Stimulated activated CD4-positive, alpha-beta T cell treated with anti-CD3 and anti-CD28 coated beads, Interleukin-12 subunit alpha, Interleukin-12 subunit beta, amount 100 ng/mL, for 24 hours (primary cell): Measurements from ENCODE around the gene LYZ.

Experiments used
- DNase-seq, 2 experiments: peaks; one replicate each; pipeline ENCODE4 v3.0.0-alpha.2; 2020; ENCODE audit warnings: low read depth in 2 of 2

LYZ gene

DNA sequence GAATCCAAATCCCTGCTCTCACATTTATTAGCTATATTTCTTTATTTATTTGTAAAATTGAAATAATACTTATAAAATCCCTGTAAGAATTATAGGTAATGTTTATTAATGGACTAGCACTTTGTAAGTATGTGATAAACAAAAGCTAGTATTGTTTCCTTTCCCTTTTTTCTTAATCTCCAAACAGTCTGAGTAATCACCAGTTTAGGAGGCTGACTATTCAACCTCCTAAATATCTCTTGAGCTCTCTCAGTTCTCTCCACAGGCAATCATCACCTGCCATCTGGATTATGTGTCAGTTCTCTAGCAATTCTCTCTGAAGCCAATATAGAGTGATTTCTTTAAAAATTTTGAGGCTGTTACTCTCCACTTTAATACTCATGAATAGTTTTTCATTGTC is 9.2 kb upstream of the LYZ start:
- no peak for DNase-seq

DNA sequence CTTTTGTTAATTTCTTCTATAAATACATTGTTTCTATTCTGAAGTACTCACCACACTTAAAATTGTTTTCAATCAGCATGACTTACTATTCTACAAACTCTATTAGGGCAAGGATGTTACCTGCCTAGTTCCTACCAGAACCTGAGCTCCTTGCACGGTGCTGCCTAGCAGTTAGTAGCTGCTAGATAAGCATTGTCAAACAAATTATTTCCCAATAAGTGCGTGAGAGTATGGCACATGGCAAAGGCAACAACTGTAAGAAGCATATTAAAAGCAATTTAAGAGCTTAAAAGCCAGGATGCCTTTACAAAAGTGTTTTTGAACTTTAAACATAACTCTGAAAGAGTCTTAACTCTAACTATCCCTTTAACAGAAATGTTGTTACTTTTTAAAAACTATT is 8.2 kb upstream of the LYZ start:
- DNase-seq = no peak

DNA sequence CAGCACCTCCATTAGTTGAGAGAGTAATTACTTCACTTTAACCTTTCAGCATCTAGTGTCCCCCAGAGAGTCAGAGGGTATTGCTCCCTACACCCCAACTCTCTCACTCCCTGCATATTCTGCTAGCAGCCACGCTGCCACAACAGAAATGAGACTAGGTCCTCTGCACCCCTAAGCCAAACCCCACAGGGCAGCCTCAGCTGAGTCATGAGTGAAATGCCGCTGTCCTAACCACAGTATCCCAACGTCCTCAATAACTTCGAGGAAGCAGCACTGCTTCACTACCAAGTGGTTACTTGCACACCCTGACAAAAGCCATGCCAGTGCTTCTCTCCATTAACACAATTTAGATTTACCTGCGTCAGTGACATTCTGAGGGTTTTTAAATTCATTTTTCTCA is 6.9 kb upstream of the LYZ start:
- DNase-seq = no peak

DNA sequence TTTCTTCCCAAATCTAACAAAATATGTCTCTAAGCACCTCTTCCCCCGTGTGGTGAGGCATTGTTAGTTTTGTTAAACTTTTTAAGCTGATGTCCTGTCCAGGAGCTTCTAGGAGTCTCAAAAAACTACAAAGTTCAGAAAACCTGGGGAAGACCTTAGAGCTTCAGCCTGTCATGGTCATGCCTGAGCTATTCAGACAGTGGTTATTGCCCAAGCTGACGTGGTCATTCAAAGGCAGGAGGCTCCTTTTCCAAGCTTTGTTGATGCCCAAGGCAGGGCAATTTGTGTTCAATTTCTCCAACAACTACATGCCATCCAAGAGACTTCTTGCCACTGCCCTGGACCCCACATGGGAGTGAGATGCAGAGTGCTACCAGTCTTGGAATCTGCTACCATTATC is 5.8 kb upstream of the LYZ start:
- DNase-seq = no peak

DNA sequence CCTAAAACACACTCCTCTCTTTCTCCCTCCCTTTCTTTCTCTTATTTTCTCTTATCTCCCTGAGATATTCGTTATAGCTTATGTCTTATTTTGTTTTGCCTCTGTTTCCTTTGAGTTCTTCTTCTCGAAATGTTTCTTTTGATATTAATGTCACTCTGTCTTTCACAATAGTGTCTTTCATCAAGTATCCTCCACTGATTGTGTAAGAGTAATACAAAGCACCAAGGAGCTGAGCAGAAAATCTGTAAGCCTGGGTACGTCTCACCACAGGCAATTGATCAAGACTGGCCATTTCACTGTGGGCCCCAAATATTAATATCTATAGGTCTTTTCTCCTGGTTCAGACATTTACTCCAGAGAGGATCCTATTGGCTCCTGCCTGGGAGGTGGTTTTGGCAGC is 4.8 kb upstream of the LYZ start:
- no peak for DNase-seq

DNA sequence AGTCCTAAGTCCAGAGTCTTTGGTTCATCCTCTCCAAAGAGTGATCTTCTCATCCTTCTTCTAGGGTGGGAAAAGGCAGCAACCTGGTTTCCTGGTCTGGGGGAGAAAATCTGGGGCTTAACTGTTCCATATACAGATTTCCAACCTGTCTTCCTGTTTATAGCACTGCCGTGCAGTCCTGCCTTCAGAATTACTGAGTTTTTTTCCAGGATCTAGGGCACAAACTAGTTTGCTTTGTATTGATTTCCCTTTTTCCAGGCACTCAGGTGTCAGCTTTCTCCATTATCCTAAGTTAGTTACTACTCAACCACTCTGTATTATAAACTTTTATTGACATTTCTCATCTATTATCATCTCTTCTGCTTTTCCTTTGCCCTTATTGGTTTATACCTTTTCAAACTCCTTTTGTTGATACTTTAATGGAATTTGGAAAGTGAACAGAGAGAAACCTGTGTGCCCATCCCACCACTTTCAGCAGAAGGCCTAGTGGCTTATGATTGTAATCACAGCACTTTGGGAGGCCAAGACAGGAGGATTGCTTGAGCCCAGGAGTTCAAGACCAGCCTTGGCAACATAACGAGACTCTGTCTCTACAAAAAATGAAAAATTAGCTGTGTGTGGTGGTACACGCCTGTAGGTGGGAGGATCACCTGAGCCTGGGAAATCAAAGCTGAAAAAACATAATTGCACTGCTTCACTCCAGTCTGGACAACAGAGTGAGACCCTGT is 4.1 kb upstream of the LYZ start:
- DNase-seq = no peak

DNA sequence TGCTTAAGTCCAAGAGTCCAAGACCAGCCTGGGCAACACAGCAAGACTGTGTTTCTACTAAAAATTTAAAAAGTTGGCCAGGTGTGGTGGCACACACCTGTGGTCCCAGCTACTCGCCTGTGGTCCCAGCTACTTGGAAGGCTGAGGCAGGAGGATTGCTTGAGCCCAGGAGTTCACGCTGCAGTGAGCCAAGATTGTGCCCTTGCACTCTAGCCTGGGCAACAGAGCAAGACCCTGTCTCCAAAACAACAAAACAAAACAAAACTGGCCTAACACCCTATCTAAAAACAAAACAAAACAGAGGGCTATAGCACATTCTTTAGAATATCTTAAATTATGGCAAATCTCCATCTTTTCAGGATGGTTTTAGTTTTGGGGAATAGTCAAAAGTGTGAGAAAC is 3.1 kb upstream of the LYZ start:
- no peak for DNase-seq

DNA sequence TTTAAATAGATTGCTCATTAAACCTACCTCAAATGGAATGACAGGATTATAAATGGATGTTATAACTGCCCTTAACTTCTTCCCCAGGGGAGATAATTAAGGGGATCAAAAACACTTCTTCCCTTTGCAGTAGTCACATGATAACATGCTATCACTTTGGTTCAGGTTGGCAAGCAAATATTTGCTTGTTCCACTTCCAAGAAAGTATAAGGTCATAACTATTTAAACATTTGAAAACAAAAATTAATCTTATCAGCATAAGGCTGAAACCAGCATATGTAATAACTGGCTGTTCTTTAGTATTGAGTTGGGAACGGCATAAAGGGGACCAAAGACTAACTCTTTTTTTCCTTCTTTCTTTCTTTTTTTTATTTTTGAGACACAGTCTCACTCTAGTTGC is 2.4 kb upstream of the LYZ start:
- no peak for DNase-seq

DNA sequence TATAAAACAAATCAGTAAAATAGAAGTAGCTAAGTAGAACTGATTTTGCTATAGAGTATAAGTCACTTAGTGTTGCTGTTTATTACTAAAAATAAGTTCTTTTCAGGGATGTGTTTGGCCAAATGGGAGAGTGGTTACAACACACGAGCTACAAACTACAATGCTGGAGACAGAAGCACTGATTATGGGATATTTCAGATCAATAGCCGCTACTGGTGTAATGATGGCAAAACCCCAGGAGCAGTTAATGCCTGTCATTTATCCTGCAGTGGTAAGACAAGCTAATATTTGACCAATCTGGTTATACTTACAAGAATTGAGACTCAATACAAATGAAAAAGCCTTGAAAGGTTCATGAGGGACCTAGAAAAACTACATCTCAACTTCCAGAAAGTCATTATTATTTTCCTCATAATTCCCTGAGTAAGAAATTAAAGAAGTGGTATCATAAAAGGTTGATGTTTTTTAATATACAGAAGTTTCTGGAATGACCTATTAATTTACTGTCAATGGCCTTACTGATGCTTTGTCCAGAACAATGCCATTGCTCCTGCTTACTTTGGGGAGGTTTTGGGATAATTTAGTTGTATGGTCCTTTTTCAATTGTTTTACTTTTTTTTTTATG is 1.9 kb downstream of the LYZ start:
- no peak for DNase-seq

DNA sequence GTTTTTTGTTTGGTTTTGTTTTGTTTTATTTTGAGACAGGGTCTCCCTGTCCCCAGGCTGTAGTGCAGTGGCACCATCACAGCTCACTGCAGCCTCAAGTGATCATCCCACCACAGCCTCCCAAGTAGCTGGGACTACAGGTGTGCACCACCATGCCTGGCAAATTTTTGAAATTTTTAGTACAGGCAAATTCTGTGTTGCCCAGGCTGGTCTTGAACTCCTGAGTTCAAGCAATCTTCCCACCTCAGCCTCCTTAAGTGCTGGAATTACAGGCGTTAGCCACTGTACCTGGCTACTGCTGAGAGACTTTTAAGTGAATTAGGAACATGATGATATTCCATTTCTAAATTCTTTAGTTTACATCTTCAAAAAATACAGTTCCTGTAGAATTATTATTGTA is 2.6 kb downstream of the LYZ start:
- no peak for DNase-seq

DNA sequence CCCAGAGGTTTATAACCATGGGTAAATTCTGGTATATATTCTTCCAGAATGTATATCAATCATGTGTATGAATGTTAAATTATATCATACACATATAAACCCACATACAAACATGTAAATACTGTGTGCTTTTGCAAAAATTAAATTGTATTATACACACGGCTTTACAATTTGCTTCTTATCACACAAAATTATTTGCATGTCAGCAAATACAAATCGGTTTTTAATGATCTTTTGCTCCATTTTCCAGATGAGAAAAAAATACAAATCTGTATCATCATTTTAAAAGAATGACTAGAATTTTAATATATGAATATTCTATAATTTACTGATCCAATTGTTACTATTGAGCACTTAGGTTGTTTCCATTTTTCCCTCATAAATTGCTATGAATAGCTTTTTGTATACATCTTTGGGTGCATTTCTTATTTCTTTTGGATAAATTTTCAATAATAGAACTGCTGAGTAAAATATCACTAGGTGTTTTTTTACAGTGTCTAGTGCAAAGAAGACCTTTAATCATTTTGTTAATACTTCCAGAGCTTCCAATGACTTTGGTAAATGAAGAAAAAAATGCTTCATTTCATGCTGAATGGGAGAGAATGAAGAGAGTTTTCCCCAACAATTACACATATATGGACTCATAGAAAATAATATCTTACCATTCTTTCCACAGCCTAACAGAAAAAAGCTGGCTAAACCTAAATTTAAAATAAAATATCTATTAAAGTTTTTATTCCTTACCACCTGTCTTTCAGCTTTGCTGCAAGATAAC is 3.5 kb downstream of the LYZ start:
- DNase-seq = no peak

DNA sequence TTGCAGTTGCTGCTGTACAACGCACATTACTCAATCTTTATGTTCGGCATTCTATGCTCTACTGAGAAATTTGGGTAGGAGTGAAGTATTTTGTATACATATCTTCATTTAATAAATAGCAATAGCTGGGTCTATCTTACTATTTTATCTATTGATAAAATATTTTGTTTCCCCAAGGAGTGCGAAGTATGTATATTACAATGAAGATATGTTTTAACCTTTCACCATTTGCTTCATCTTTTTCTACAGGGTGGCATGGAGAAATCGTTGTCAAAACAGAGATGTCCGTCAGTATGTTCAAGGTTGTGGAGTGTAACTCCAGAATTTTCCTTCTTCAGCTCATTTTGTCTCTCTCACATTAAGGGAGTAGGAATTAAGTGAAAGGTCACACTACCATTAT is 4.7 kb downstream of the LYZ start:
- DNase-seq = no peak

DNA sequence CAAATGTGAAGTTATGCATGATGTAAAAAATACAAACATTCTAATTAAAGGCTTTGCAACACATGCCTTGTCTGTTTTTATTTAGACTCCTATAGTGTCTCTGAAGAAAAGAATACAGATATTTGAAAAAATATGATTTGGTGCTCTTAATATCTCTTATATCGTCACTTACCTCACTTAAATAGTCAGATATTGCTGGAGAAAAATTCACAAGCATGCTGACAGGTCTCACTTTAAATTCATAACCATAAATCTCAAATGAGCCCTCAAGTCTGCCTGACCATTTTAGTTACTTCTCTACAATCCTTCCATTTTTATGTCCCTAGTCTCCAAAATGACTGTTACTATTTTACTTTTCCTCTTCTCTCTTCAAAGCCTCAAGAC is 6.0 kb downstream of the LYZ start:
- no peak for DNase-seq

DNA sequence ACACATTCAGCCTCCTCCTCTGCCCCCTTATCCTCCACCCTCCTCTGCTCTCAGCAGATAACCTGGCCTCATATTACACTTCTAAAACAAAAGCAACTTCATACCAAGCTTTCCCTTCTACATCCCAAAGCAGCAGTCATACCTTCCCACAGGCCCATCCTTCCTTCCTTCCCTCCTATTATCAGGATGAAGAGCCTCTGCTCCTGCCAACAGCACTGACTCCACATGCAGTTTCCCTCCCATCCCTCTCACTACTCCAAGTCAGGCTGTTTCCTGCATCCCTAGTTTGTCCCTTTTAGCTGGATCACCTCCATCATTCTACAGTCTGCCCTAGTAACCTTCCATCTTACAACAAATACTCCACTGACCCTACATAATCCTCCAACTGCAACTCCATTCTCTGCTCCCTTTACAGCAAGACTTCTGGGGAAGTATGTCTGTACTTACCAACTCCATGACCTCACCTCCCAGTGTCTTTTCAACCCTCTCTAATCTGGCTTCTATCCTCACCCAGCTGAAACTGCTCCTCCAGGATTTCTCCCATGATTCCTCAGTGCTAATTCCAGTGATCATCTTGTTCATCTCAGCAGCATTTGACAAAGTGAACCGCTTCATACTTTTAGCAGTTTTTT is 6.5 kb downstream of the LYZ start:
- no peak for DNase-seq

DNA sequence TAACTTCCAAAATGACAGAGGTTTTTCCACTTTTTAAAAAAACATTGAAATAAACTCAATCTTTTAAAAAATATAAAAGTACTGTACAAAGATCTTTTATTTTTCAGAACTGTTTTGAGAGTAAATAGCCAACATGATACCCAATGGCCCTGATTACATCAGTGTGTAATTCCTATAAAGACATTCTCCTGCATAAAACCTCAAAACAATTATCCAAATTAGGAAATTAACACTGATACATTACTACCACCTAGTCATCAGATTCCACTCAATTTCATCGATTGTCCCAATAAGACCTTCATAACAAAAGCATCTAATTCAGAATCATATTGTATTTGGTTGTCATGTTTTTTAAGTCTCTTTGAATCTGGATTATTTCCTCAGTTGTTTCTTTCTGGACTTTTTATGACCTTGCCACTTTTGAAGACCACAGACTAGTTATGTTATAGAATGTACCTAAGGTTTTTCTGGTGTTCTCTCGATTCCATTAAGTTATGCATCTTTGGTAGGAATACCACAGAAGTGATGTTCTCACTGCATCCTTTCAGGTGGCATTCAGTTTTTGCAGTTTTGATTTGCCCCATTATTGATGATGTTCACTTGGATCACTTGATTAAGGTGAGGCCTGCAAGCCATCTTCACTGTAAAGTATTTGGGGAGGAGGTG is 7.3 kb downstream of the LYZ start:
- no peak for DNase-seq

DNA sequence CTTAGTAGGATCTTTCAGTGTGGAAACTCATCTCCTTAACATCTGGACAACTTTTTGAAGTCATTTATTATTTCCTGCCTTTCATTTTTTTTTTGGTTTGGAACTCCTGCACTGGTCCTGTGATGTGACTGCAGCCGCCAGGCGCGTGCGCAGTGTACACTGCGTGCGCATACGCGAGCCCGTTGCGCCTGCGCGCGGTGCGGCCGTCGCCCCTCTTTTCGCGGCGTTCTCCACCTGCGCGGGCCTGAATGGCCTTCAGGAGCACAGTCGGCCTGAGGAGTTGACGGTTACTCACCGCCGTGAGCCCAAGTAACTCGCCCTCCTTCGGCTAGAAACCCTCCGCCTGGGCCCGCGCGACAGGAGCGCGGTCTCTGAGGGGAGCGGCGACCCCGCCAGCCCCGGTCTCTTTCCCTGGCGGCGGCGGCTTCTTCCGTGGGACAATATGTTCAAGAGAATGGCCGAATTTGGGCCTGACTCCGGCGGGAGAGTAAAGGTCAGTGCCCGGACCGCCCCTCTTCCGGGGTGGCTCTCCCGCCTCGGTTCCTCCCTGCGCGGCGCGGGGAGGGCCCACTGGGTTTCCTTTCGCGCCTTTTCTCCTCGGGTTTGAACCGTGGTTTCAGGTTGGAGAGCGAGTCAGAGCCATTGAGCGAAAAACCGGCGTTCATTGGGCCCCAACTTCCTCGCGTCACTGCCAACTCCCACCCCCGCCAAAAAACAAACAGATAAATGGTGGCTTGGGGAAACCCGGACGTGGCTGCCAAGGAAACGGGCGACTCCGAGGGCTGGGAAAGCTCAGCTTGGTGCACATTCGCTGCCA is 11.6 kb downstream of the LYZ start, which contains the start of gene YEATS4:
Gene YEATS4, plus strand, starts transcription at position 213 of the 817 bp plus-strand sequence. Its CDS starts 230 bp downstream, at position 443.
- DNase-seq = peak; percentile 69 to 76

DNA sequence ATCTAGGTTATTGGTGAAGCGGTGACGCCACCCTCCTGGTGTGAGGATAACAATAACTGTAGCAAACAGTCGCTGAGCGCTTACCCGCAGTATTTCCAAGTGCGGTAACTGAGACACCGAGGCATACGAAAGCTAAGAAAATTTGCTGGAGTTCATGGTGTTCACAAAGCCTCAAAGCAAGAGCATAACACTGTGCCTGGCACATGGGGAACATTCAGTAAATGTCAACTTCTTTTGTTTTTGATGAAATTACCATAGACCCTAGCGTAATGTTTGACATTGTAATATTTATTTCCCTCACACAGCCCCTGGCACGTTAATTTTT is 12.1 kb downstream of the LYZ start:
- no peak for DNase-seq

DNA sequence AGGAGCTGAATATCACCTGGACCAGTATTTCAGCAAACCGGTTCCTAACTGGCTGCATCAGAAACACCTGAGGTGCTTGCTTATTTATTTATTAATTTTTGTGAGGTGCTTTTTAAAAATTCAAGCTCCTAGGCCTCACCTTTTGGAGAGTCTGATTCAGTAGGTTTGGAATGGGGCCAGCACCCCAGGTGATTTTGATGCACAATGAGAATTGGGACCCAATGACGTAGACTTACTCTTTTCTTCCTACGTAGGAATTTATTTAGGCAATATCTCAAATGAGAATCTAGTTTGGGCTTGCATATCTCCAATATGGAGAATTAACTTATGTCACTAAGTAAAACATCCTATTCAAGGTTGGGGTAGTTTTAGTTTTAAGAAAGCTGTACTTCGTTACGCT is 18.6 kb downstream of the LYZ start:
- DNase-seq = no peak

DNA sequence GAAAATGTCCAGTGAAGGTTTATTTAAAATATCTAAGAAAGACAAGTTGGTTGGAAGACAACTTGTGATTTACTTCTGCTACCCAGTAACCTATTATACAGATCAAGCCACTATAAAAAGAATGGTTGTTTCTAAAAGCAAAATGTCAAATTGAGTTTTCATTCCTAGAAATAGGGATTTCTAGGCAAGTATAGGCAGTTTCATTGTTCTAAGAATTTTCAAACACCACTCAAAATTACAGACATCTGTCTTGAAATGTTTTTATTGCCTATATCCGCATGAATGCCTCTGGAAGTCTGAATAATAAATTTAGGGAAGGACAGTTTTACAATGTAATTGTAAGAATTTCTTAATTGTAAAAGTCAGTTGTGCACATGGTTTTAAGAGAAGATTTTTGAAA is 20.0 kb downstream of the LYZ start:
- DNase-seq = no peak

DNA sequence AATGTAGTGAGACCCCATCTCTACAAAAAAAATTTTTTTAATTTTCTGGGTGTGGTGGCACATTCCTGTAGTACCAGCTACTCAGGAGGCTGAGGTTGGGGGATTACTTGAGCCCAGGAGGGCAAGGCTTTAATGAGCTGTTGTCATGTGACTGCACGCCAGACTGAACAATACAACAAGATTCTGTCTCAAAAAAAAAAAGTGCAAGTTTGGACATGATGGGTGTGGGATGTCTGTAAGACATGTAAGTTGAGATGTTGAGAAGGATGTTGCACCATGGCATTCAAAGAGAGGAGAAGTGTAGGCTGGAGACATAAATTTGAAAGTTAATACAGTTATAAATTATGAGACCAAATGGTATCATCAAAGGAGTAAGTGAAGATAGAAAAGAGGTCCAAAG is 34.9 kb downstream of the LYZ start:
- no peak for DNase-seq

DNA sequence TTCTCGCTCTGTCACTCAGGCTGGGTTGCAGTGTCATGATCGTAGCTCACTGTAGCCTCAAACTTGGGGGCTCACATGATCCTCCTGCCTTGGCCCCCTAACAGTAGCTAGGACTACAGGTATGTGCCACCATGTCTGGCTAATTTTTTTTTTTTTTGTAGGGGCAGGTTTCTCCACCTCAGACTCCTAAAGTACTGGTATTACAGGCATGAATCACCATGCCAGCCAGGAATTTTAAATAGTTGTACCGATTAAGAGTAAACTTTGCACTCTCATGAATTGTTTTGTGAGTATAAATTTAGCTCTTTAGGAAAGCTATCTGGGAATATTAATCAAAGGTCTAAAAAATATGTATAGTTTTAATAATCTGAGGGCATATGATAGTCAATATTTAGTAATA is 36.9 kb downstream of the LYZ start:
- DNase-seq = no peak
